ENCODE data around the gene KRTAP7-1. TPM values are rescaled to one million over a fixed set of nuclear protein-coding genes. Genes with fewer than 3 reads are reported as not detected.

The KRTAP7-1 gene, protein sequence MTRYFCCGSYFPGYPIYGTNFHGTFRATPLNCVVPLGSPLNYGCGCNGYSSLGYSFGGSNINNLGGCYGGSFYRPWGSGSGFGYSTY
- polyA plus RNA-seq, result not detected in 2 replicates

DNA sequence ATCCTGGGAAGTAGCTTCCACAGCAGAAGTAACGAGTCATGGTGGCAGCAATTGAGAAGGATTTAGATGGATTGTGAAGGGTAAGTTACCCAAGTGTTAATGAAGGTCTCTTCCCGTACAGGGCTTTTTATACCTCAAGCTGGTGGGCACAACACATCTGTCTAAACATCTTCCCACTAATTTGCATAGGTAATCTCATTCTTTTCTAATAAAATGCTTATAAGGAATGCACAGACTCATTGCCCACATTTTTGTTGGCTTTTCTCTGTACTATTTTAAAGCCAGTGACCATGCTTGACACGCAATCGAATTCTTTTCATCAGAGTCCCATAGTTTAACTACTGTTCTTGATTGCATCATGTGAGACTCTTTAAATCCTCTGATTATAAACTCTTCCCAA is at the start of gene KRTAP7-1:
TSS of gene KRTAP7-1 (minus strand) at position 101 of the 400 bp plus-strand sequence. CDS start at position 40, 61 bp downstream.

DNA sequence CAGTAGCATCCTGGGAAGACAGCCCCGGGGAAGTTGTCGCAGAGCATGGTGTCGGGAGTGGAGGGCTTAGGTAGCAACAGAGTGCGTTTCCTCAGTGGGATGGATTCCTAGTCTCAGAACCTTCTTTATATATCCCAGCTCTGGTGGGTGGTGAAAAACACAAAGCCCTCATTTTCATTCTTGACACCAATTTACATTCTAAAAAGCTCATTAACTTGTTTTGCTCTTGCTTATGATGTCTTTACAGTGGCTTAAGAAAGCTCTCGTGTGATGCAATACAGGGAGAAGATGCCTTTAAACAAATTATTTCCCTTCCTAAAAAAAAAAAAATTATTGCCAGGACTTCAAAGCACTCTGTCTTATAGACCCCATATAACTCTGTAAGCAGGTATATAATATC is 16.4 kb downstream of the KRTAP7-1 start, which contains the start of gene KRTAP8-1:
TSS of gene KRTAP8-1 (minus strand) at position 101 of the 400 bp plus-strand sequence. CDS start at position 47, 54 bp downstream.

Other genes starting within 250 kb of the KRTAP7-1 start
- gene KRTAP22-2, start 239.4 kb downstream of the KRTAP7-1 start, polyA plus RNA-seq, result not detected in 2 replicates
- gene KRTAP6-3, start 237.3 kb downstream of the KRTAP7-1 start, polyA plus RNA-seq, result not detected in 2 replicates
- not detected in 2 replicates for gene KRTAP6-2, start 230.9 kb downstream of the KRTAP7-1 start, polyA plus RNA-seq
- not detected in 2 replicates for gene KRTAP22-1, start 228.7 kb downstream of the KRTAP7-1 start, polyA plus RNA-seq
- gene KRTAP6-1, start 215.8 kb downstream of the KRTAP7-1 start, polyA plus RNA-seq, result not detected in 2 replicates
- gene KRTAP20-1, start 213.3 kb downstream of the KRTAP7-1 start, polyA plus RNA-seq, result not detected in 2 replicates
- gene KRTAP20-4, start 209.1 kb downstream of the KRTAP7-1 start, polyA plus RNA-seq, result not detected in 2 replicates
- not detected in 2 replicates for gene KRTAP20-2, start 194.6 kb downstream of the KRTAP7-1 start, polyA plus RNA-seq
- not detected in 2 replicates for gene KRTAP20-3, start 186.9 kb downstream of the KRTAP7-1 start, polyA plus RNA-seq
- gene KRTAP21-3, start 111.0 kb downstream of the KRTAP7-1 start, polyA plus RNA-seq, result not detected in 2 replicates
- gene KRTAP21-2, start 82.5 kb downstream of the KRTAP7-1 start, polyA plus RNA-seq, result not detected in 2 replicates
- not detected in 2 replicates for gene KRTAP21-1, start 74.3 kb downstream of the KRTAP7-1 start, polyA plus RNA-seq
- gene KRTAP8-1, start 16.5 kb downstream of the KRTAP7-1 start, polyA plus RNA-seq, result not detected in 2 replicates
- gene KRTAP11-1, start 51.8 kb upstream of the KRTAP7-1 start, polyA plus RNA-seq, result not detected in 2 replicates
- gene KRTAP19-8, start 208.7 kb upstream of the KRTAP7-1 start, polyA plus RNA-seq, result not detected in 2 replicates